ENCODE data around the gene SIRT6. TPM values are rescaled to one million over a fixed set of nuclear protein-coding genes. Genes with fewer than 3 reads are reported as not detected.
A peak's percentile ranks its signal among the peaks of the same experiment; 100 is the strongest.
"Not testable (repeated sequence)": the region's sequence is repeated elsewhere in the genome, so short reads cannot be mapped to it uniquely, and the experiment has no call there.

Gene SIRT6
- 4.7 TPM for total RNA-seq

DNA sequence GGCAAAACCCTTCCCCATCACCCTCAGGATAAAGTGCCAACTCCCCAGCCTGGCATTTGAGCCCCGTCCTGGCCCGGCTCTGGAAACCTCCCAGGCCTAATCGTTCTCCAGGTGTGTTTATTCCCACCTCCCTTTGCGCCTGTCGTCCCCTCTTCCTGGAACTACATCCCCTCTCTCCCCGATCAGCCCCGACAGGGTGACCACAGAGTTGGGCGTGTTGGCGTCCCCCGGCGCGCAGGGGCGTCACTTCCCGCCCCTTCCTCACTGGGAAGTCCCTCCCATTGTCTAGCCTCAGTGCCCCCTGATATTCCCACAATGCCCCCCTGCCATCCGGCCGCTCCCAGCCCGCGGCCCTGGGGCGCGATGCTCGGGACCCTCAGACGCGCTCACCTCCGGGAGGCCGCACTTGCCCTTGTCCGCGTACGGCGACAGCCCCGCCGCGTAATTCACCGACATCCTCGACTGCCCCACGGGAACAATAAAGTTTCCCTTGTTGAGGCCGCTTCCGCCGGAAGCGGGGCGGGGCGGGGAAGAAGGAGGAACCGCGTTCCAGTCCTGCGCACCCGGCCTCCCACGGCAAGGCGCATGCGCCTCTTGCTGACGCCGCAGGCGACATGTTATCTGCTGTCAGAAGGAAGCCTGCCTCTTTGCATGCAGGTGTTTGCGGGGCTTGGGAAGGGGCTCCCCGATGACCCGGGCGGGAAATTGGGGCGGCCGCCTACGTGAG is at the start of gene SIRT6, which contains the start of gene ANKRD24:
SIRT6 (minus strand) TSS at position 480 of the 727 bp plus-strand sequence; CDS start at position 456, 24 bp downstream.
ANKRD24 (plus strand) TSS at position 606 of the 727 bp plus-strand sequence. CDS start 3,737 bp downstream, outside the sequence.
- DNase-seq: peak; percentile 87

DNA sequence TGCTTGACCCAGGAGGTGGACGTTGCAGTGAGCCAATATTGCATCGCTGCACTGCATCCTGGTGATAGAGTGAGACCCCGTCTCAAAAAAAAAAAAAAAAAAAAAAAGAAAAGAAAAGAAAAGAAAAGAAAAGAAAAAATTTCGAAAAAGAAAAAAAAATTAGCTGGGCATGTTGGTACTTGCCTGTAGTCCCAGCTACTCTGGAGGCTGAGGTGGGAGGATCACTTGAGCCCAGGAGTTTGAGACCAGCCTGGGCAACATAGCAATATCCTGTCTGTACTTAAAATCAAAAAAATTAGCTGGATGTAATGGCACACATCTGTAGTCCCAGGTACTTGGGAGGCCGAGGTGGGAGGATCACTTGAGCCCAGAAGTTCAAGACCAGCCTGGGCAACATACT is 49.8 kb upstream of the SIRT6 start:
- DNase-seq: not testable (repeated sequence)

DNA sequence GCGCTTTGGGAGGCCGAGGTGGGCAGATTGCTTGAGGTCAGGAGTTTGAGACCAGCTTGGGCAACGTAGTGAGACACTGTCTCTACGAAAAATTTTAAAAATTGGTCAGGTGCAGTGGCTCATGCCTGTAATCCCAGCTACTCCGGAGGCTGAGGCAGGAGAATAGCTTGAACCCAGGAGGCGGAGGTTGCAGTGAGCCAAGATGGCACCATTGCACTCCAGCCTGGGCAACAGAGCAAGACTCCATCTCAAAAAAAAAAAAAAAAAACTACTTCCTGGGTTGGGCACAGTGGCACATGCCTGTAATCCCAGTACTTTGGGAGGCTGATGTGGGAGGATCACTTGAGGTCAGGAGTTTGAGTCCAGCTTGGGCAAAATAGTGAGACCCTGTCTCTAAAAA is 49.2 kb upstream of the SIRT6 start:
- not testable (repeated sequence) for DNase-seq

DNA sequence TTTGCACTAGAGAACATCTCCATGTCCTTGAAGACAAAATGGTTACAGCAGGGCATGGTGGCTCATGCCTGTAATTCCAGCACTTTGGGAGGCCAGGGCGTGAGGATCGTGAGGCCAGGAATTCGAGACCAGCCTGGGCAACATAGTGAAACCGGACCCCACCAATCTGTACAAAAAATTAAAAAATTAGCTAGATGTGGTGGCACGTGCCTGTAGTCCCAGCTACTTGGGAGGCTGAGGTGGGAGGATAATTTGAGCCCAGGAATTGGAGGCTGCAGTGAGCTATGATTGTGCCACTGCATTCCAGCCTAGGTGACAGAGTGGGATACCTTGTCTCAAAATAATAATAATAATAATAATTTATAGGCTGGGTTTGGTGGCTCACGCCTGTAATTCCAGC is 47.9 kb upstream of the SIRT6 start:
- not testable (repeated sequence) for DNase-seq

DNA sequence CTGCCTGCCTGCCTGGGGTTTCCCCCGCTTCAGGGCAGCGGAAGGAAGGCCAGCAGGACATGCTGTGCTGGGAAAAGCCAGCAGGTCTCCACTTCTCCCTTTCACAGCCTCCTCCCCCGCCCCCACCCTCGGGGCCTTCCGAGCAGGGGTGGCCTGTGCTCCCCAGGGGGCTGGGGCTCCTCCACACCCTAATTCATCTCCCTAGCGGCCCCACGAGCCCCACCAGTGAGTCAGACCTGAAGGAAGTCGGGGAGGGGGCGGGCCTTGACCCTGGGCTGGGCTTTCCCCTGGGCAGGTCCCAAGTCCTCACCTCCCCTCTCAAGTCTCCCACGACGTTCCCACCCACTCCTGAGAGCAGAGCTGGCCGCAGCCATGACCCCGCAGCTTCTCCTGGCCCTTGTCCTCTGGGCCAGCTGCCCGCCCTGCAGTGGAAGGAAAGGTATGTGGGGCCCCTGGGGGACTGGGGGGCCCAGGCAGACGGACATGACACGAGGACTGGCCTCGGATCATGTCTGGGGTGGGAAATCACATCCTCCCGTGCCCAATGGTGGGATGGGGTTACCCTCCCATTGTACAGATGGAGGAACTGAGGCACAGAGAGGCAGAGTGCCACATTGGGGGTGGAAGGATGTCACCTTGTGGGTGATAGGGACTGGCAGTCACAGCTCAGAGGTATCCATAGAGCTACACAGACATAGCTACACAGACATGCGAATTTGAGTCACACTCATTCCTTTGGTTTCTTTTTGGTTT is 47.0 kb upstream of the SIRT6 start, which contains the start of gene EBI3:
EBI3 (plus strand) TSS at position 345 of the 753 bp plus-strand sequence; CDS start at position 373, 28 bp downstream.
- DNase-seq: no peak

DNA sequence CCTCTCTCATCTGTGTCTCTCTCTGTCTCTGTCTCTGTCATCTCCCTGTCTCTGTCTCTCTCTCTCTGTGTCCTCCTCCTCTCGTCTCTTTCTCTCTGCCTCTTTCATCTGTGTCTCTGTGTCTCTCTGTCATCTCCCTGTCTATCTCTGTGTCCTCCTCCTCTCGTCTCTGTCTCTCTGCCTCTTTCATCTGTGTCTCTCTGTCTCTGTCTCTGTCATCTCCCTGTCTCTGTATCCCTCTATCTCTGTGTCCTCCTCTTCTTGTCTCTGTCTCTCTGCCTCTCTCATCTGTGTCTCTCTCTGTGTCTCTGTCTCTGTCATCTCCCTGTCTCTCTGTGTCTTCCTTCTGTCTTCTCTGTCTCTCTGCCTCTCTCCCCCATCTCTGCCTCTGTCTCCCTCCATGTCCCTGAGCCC is 46.4 kb upstream of the SIRT6 start:
- DNase-seq: no peak

DNA sequence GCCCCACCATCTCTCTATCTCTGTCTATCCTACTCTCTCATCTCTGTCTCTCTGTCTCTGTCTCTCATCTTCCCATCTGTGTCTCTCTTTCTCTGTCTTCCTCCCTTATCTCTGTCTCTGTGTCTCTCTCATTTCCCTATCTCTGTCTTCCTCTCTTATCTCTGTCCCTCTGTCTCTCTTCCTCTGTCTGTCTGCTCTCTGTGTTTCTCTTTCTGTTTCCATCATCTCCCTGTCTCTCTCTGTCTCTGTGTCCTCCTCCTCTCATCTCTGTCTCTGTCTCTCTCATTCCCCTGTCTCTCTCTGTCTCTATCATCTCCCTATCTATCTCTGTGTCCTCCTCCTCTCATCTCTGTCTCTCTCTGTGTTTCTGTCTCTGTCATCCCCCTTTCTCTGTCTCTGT is 45.4 kb upstream of the SIRT6 start:
- no peak for DNase-seq

DNA sequence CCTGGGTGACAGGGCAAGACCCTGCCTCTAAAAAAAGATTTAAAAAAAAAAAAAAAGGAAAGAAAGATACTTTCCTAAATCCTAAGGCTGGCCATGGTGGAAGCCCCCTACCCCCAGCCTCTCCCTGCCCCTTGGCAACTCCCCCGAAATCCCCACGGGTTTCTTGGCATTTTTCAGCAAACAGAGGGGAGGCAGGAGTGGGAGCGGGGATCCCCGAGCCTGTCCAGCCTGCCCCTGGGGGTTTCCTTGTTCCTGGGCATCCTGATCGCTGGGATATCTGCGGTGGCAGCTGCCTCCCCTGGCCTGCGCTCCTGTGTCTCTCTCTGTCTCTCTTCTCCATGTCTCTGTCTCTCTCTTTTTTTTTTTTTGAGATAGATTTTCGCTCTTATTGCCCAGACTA is 43.5 kb upstream of the SIRT6 start:
- DNase-seq: no peak

DNA sequence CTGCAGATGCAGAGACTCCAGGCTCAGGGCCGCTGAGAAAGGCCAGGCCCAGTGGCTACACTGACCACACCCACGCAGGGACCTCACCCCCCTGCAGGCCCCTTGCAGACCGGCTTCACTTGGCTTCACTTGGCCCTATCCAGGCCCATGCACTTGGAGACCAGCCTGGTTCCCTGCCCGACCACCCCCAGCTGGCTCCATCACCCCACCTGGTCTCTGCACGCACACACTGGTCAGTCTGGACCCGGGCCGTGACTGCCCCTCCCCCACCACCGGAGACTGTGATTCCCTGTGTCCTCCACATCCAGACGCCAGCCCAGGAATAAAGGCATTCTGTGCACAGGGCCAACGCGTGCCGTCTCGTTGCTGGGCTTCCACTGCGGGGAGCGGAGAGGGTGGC is 42.1 kb upstream of the SIRT6 start:
- DNase-seq: no peak

DNA sequence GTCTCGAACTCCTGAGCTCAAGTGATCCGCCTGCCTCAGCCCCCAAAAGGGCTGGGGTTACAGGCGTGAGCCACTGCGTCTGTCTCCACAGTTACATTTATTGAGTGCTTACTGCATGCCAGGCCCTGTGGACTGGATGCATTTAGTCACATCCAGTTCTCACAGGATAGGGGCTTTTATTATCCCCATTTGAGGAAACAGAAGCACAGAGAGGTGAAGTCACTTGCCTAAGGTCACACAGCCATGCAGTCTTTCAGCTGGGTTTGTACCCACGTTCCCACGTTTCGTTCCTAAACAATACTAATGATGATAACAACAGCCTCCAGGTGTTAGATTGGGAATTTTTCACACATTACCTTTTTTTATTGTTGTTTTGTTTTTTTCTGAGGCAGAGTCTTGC is 37.8 kb upstream of the SIRT6 start:
- no peak for DNase-seq

DNA sequence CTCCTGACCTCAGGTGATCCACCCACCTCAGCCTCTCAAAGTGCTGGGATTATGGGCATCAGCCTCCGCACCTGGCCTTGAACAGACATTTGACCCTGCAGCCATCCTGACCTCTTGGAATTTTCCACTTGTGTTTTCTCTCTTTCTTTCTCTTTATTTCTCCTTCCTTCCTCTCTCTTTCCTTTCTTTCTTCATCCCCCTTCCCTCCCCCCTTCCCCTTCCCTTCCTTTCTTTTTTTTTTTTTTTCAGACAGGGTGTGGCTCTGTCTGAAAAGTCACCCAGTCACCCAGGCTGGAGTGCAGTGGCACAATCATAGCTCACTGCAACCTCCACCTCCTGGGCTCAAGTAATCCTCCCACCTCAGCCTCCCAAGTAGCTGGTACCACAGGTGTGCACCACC is 36.2 kb upstream of the SIRT6 start:
- not testable (repeated sequence) for DNase-seq

DNA sequence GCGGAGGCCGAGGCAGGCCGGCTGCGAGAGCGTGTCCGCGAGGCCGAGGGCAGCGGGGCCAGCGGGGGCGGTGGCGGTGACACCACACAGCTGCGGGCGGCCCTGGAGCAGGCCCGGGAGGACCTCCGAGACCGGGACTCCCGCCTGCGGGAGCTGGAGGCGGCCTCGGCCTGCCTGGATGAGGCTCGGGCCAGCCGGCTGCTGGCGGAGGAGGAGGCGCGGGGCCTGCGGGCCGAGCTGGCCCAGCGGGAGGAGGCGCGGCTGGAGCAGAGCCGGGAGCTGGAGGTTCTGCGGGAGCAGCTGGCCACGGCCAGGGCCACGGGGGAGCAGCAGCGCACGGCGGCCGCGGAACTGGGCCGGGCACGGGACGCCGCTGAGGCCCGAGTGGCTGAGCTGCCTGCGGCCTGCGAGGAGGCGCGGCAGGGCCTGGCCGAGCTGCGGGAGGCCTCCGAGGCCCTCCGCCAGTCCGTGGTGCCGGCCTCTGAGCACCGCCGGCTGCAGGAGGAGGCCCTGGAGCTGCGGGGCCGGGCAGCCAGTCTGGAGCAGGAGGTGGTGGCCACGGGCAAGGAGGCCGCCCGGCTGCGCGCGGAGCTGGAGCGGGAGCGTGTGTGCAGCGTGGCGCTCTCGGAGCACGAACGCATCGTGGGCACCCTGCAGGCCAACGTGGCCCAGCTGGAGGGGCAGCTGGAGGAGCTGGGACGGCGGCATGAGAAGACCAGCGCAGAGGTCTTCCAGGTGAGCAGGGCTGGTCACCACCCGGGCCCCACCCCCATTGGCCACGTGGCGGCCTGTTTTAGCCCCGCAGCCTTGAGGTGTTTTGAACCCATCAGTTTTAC is 35.3 kb upstream of the SIRT6 start:
- no peak for DNase-seq

DNA sequence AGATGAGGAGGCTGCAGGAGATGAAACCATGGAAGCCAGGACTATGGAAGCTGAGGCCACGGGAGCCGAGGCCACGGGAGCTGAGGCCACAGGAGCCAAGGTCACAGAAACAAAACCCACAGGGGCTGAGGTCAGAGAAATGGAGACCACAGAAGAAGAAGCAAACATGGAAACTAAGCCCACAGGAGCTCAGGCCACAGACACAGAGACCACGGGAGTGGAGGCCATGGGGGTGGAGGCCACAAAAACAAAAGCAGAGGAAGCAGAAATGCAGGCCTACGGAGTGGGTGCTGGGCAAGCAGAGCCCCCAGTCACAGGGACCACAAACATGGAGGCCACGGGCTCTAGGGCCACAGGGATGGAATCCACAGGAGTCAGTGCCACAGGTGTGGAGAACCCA is 34.5 kb upstream of the SIRT6 start:
- no peak for DNase-seq

DNA sequence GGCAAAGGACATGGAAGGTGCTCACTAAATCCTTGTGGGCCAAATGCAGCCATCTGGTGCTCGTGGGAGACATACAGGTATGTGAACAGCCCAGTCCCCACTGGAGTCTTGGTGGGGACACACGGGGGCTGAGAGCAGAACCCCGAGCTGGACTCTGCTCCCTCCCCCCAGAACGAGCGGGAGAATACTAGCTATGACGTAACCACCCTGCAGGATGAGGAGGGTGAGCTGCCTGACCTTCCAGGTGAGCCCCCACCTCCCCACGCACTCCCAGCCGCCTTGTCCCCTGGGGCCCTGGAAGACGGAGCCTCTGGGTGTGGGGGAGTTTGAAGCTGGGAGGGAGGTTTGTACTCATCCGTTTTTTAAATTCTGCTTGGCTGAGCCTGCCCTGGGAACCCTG is 33.4 kb upstream of the SIRT6 start:
- DNase-seq: no peak

DNA sequence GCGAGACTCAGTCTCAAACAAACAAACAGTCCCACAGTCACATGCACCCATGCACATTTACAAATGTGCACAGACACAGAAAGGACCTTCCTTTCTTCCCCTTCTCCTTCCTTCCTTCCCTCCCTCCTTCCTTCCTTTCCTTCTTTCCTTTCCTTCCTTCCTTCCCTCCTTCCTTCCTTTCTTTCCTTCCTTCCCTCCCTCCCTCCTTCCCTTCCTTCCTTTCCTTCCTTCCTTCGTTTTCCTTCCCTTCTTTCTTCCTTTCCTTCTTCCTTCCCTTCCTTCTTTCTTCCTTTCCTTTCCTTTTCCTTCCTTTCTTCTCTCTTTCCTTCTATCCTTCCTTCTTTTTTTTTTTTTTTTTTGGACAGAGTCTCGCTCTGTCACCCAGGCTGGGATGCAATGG is 30.8 kb upstream of the SIRT6 start:
- DNase-seq: no peak

DNA sequence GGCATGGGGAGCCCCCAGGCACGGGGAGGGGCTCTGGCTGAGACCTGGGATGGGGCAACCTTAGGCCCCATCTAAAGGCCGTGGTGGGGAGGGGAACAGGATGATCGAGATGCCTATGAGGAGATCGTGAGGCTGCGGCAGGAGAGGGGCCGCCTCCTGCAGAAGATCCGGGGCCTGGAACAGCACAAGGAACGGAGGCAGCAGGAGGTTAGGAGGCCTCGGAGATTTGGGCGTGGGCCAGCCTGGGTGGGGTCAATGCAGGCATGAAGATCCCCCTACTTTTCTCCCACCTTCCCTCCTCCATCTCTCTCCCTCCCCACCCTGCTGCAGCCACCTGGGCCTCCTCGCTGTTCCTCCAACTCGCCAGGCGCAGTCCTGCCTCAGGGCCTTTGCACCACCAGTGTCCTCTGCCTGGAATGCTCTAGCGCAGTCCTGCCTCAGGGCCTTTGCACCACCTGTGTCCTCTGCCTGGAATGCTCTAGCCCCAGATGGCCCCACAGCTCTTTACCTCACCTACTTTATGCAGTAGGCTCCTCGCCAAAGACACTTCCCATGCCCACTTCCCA is 27.9 kb upstream of the SIRT6 start:
- DNase-seq: no peak

DNA sequence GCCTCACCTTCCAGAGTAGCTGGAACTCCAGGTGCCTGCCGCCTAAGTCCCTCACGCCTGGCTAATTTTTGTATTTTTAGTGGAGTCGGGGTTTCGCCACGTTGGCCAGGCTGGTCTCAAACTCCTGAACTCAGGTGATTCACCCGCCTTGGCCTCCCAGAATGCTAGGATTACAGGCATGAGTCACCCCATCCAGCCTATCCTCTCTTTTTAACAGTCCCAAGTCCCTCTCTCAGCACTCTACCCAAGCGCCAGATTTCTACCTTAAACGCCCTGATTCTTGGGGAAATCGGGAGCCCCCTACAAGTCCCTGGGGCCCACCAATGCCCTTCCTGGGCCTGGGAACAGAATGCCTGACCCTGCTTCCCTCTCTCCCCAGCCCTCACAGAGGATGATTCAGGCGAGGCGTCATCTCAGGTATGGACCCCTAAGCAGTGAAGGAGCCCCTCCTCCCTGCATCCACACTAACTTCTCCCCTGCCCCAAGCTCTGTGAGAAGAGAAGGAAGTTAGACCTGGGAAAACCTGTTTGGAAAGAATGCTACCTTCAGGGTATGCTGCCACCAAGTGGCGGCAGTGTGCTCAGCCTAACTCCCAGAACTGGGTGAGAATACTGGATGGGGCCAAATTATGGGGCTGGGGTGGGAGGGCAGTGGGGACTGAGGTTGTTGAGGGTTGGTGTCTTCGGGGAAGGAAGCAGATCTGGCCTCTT is 26.2 kb upstream of the SIRT6 start:
- no peak for DNase-seq

DNA sequence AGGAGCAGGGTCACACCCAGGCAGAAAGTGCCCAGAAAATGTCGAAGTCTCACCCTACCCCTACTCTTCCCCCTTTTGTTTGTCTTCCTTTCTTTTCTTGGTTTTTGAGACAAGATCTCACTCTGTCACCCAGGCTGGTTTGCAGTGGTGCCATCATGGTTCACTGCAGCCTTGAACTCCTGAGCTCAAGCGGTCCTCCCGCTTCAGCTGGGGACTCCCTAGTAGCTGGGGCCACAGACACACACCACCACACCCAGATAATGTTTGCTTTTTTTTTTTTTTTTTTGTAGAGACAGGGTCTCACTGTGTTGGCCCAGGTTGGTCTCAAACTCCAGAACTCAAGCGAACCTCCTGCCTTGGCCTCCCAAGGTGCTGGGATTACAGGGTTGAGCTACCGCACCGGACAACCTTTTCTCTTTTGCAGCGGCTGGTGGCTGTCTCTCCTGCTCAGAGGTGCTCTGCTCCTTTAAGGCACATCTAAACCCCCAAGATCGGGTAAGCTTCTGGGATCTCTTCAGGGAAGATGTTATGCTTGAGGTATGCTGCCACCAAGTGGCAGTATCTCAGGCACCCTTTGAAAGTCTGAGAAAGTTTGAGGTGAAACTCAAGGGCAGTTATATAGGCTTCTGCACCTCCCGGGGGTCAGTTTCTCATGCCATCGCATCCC is 24.6 kb upstream of the SIRT6 start:
- no peak for DNase-seq

DNA sequence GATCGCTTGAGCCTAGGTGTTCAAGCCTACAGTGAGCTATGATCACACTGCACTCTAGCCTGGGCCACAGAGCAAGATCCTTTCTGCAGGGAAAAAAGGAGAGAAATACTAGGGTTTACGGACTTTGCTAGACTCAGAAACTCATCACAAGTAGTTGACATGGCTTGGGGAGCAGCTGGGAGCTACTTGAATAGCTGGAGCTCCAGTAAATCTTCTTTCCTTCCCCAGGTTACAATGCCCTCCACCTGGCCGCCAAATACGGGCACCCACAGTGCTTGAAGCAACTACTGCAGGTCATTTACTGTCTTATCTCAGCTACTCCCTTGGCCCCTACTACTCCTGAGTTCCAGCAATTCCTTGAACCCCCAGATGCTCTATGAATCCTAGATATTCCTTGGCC is 19.4 kb upstream of the SIRT6 start:
- no peak for DNase-seq

DNA sequence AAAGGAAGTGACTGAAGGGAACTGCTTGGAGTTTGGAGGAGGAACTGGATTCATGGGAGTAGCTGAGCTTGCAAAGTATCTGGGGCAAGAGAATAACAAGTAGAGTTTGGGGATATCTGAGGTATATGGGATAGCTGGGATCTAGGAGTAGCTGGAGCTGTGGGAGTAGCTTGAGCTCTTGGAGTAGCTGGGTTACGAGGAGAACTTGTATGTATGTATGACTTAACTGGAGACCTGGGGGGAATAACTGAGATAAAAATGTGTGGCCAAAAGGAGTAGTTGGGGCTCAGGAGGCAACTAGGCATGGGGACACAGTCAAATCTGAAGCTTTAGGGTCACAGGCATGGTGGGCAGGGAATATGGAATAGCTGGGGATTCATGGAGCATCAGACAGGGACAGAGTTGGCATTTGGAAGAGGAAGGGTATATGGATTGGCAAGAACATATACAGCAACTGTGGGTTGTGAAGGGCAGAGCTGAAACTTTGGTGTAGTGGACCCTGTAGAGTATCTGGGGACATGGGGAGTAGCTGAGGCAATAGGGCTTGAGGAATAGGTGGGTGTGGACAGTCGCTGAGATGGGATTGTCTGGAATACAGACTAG is 18.7 kb upstream of the SIRT6 start:
- no peak for DNase-seq
